Fibroblast of pulmonary artery (primary cell): ENCODE results near the gene MEPE.

ENCODE experiments used
- DNase-seq: peaks from one replicate; pipeline ENCODE4 v3.0.0-alpha.2; 2010; ENCODE audit warnings: low read depth
- H3K4me3 ChIP-seq: replicated peaks from 2 replicates; pipeline ENCODE4 v1.5.1; 2011; ENCODE audit warnings: low read depth, mild to moderate bottlenecking, control low read depth, low read length, moderate library complexity
- TF ChIP-seq, protein P1 (sequence below): IDR thresholded peaks from 2 replicates; pipeline ENCODE4 v1.5.1; 2011; ENCODE audit warnings: mild to moderate bottlenecking, control low read depth, low read length, inconsistent platforms; ENCODE audit errors: missing control alignments

Gene MEPE

DNA sequence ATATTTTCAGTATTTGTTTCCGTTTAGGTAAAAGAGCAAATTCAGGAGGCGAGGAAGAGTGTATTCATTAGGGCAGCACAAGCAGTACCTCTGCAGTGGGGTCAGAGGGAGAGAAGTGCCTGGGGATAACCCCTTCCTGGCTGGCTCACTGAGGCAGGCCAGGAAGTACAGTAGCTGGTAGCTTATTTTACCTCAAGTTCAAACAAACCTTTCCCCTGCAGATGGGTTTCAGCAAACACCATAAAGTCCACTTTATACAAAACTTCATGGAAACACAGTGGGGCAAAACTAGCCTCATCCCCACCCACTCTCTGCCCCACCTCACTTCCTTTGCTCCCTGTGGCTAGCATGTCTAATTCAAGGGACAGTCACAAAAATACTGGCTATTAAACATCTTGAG is 29.5 kb downstream of the MEPE start:
- TF ChIP-seq, protein P1, sequence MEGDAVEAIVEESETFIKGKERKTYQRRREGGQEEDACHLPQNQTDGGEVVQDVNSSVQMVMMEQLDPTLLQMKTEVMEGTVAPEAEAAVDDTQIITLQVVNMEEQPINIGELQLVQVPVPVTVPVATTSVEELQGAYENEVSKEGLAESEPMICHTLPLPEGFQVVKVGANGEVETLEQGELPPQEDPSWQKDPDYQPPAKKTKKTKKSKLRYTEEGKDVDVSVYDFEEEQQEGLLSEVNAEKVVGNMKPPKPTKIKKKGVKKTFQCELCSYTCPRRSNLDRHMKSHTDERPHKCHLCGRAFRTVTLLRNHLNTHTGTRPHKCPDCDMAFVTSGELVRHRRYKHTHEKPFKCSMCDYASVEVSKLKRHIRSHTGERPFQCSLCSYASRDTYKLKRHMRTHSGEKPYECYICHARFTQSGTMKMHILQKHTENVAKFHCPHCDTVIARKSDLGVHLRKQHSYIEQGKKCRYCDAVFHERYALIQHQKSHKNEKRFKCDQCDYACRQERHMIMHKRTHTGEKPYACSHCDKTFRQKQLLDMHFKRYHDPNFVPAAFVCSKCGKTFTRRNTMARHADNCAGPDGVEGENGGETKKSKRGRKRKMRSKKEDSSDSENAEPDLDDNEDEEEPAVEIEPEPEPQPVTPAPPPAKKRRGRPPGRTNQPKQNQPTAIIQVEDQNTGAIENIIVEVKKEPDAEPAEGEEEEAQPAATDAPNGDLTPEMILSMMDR = no peak
- no peak for DNase-seq
- H3K4me3 ChIP-seq = no peak overlapping the region

DNA sequence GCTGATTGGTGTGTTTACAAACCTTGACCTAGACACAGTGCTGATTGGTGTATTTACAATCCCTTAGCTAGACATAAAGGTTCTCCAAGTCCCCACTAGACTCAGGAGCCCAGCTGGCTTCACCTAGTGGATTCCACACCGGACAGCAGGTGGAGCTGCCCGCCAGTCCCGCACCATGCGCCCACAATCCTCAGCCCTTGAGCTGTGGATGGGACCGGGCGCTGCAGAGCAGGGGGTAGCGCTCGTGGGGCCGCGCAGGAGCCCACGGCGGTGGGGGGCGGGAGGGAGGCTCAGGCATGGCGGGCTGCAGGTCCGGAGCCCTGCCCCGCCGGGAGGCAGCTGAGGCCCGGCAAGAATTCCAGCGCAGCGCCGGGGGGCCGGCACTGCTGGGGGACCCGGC is 30.7 kb downstream of the MEPE start:
- TF ChIP-seq, protein P1 = no peak
- H3K4me3 ChIP-seq = no peak overlapping the region
- DNase-seq = no peak

DNA sequence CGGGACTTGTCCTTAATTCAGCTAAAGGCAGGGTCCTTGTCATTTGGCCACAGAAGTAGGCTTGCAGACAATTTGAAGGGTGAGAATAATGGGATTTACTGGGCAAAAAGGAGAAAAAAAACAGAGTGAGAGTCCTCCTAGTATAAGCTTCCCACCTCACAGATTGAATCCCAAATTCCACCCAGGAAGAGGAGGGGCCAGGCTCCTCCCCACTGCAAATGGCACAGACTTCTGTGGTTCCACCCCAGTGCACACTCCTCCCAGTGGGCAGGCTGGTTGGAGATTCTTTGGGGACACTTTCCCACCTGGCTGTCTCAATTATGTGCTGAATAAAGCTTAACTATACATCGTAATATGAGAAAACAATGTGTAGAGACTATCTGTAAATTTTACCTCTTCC is 31.6 kb downstream of the MEPE start:
- H3K4me3 ChIP-seq = no peak overlapping the region
- no peak for DNase-seq
- TF ChIP-seq, protein P1 = no peak

DNA sequence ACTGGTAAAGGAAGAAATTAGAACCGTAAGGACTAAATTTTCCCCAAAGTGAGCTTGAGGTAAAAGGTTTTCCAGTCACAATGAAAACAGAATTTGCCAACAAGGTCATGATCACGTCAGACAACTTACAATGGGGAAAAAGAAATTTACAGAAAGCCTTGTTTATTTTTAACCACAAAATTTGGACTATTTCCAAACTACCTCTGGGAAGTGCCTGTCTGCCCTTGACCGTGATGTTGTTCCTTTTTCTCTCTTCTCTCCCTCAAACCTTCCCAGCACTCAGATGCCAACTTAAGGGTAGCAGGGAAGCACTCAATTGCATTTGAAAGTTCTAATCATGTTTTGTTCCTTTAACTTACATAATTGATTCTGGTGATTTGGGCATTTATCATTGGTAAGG is 32.5 kb downstream of the MEPE start:
- DNase-seq = peak; percentile 33
- TF ChIP-seq, protein P1 = no peak
- no peak overlapping the region for H3K4me3 ChIP-seq

DNA sequence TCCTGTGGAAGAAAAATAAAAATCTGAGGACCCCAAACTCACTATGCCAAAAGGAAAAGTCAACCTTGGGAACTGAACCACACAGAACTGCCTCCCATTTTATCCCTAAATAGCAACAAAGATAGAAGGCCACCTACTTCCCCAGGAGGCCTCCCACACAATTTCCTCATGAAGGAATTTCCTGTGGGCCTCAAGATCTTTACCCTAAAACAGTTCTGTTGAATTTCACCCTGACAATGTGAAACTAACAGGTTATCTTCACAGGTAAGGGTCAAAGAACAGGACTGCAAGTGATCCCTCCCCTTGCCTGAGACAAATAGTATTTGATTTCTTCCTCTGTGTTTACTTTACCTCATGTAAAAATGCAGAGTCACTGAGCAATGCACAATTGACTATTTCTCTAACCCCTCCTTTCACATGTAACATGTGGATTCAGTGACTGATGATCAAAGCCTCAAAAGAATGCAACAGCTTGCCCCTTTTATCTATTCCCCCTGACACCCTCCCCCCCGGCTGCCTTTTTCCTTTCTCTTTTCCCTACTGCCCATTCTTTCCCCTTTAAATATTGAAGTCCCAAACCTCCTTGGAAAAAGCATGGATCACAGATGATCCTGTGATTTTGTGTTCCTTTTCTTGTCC is 33.3 kb downstream of the MEPE start:
- H3K4me3 ChIP-seq = no peak overlapping the region
- TF ChIP-seq, protein P1 = no peak
- peak; percentile 27 for DNase-seq

DNA sequence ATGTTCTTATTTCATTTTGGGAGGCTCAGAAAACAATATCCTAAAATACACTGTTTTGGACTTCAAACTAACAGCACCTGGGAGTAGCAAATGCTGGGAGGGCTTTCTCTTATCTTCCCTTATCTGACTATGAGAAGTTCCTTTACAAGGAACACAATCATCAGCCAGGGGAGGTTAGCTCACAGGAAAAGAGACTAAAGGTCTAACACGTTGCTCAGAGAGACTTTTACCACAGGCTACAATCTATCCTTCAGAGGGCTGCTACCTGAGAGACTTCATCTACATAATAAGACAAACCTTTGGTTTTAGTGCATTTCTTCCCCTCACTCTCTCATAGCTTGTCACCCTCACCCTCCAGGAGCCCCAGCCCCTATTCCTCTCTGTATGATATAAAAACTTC is 35.8 kb downstream of the MEPE start:
- H3K4me3 ChIP-seq = no peak overlapping the region
- DNase-seq = no peak
- TF ChIP-seq, protein P1 = no peak

DNA sequence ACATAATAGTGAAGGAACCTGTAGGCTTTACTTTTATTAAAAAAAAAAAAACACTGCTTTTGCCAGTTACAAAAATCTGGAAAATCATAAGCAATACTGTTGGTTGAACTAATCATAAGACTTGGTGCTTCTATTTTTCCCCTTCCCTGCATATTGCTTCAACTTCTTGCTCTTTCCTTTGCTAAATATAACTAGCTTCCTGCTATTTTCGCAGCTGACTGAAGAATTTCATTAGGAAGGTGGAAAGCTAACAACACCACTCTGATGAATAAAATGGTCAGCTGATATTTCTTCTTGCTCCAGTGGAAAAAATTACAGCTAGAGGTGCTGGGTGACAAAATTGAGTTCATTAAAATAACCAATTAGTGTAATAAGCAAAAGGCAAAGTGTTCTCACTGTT is 39.3 kb downstream of the MEPE start:
- TF ChIP-seq, protein P1 = no peak
- H3K4me3 ChIP-seq = no peak overlapping the region
- no peak for DNase-seq
